K562 treated with DMSO at 1 percent for 12 hours (cell line): ENCODE results near the gene ARHGAP28. TPM values are rescaled to one million over a fixed set of nuclear protein-coding genes. Genes with fewer than 3 reads are reported as not detected.

ENCODE experiments used
- total RNA-seq: library from RNA; unstranded; fragments of 300-600 nt; gene quantifications from 2 replicates; pipeline ENCODE4 v1.2.3, GENCODE V29; 2022; ENCODE audit not compliant: insufficient read depth

ARHGAP28 gene
- total RNA-seq = 2.4 and 15.8 TPM in 2 replicates

GRCh38 chr18:6729247-6730091 is at the start of gene ARHGAP28:
TSS of gene ARHGAP28 (plus strand) at chr18:6729716. CDS start at chr18:6729822, 106 bp downstream.

